GM11168 (cell line): ENCODE results near the gene TSSC4.

Experiments
- in situ Hi-C: fragments of 300-500 bp; cut with MboI; formaldehyde crosslinking; loops from one replicate; pipeline ENCODE4 v1.12.0; 2022; ENCODE audit warnings: low sequenced_read_pairs; ENCODE audit not compliant: unreplicated experiment

Gene TSSC4

DNA sequence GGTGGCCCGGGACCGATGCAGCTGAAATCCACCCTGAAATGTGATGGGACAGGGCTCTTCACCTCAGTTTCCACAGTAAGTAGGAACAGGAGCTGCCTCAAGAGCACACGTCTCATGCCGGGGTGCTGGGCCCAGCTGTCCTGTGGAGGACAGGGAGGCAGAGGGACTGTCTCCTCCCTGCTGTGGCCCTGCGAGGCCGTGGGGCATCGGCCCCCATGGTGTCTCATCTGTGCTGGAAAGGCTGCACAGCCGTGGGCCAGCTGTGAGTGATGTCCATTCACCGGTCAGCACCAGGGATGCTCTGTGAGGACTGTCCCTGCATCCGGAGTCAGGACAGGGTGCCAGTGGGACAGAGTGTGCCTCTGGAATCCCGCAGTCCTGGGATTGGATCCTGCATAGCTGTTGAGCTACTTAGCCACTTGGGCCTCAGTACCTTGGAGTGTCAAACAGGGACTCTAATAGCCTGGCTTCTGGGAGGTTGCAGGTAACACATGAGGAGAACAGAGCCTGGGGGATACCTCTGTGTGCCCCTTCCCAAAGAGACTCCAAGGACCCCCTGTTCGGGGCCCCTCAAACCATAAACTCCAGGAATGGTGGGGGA is 27.3 kb downstream of the TSSC4 start:
- in situ Hi-C loops = loop anchor here (5.0 to 10.0 kb wide), 2 partner anchors 99 to 467 kb away; no protein-coding TSS in a partner anchor

DNA sequence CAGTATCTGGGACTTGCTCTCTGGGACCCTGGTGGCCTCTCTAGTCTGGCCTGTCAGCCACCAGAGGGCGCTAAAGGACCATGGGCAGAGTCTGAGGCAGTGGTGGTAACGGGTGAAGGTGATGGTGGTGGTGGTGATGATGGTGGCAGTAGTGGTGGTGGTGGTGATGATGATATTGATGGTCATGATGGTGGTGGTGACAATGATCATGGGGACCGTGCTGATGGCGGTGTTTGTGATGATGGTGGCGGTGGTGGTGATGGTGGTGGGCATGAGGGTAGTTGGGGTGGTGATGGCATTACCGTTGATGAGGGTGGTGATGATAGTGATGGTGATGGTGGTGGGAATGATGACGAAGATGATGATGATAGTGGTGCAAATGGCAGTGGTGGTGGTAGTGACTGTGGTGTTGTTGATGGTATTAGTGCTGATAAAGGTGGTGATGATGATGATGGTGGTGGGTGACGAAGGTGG is 27.8 kb downstream of the TSSC4 start:
- in situ Hi-C loops = loop anchor here (5.0 to 10.0 kb wide), 2 partner anchors 99 to 466 kb away; no protein-coding TSS in a partner anchor

DNA sequence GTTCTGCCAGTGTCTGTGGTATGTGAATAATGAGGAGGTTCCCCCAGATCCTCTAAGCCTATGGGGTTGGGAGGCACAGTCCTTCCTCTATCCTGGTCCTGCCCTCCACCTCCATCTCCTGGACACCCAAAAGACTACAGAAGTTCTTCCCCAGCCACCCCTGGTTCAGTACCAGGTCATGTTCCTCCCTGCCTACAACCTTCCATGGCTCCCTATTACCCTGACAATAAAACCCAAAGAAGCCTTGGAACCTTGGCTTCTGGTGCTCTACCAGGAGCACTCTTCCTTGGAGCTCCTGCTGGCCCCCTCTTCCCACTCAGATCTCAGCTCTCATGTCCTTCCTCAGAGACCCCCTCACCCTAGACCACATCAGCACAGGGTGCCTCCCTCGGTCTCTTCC is 30.8 kb downstream of the TSSC4 start:
- in situ Hi-C loops = no loop called here

DNA sequence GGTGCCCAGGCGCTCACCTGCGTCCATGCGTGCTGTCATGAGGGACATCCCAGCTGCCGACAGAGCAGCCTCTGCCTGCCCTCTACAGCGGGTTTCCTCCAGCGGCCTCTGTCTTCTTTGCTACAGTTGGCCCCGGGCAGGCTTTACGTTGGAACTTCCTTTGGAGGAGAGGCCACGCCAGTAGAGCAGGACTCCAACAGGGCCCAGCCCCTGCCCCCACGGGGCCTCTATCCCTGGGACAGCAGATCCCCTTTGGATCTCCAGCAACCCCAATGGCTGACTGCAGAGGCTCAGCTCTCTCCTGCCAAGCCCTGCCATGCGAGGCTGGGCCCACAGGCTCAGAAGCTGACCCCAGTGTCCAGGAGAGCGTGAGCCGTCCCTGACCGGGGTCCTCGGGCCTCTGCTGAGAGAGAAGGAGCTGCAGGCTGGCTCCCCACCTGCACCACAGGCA is 31.6 kb downstream of the TSSC4 start:
- in situ Hi-C loops = no loop called here

DNA sequence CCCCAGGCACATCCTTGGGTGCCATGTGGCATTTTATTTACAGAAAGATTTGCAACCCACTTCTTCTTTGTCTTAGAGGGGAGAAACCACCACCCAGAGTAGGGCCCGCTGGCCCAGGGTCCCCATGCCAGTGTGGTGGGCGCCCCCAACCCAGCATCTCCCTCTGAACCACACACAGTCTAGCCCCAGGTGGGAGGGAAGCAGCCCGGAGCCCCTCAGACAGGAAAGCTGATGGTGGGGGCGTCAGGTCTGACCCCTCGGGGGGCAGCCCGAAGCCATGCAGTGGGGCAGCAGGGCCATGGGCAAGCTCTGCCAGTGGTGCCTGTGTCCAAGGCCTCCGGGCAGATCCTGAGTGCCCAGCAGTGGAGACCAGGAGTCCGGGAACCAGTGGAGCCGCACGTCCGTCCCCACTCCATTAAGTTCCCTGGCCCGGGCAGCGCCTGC is 32.1 kb downstream of the TSSC4 start:
- in situ Hi-C loops = no loop called here

DNA sequence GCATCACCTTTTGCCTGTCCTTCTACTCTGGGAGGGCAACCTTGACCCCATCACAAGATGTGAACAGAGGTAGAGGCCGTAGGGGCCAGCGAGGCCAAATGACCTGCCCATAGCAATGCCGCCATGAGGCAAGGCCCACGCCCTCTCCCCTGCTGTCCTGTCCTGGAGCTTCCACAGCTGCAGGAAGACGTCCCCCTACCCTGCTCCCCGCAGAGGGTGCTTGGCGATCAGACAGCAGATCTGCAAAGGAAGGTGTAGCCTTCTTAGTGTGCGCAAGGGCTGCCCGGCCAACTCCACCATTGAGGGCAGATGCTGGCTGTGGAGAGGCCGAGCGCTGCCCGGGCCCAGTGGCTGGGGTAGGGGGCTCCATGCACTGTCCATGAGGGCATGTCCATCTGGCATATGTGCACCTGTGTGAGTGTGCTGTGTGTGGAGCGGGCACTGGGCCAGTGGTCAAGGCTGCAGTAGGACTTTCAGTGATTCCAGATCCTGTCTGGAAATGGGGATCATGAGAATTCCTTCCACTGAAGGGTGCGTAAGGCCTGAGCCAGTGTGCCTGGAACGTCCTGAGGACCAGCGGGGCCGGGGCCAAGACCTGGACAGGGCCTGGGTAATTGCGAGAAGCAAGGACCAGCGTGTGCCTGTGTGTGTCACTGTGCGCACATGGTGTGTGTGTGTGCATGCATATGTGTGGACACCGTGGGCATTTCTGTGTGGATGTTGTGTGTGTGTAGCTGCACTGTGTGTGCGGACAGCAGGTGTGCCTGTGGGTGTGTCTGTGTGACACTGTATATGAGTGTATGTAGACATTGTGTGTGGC is 32.8 kb downstream of the TSSC4 start:
- in situ Hi-C loops = no loop called here

DNA sequence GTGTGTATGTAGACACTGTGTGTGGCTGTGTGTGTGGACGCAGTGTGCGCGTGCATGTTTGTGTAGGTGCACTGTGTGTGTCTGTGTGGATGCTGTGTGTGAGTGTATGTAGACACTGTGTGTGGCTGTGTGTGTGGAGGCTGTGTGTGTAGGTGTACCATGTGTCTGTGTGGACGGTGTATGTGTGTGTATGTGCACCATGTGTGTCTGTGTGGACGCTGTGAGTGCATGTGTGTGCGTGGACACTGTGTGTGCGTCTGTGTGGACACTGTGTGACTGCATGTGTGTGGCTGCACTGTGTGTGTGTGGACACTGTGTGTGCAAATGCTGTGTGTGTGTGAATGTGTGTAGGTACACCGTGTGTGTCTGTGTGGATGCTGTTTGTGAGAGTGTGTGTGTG is 33.5 kb downstream of the TSSC4 start:
- in situ Hi-C loops = no loop called here

DNA sequence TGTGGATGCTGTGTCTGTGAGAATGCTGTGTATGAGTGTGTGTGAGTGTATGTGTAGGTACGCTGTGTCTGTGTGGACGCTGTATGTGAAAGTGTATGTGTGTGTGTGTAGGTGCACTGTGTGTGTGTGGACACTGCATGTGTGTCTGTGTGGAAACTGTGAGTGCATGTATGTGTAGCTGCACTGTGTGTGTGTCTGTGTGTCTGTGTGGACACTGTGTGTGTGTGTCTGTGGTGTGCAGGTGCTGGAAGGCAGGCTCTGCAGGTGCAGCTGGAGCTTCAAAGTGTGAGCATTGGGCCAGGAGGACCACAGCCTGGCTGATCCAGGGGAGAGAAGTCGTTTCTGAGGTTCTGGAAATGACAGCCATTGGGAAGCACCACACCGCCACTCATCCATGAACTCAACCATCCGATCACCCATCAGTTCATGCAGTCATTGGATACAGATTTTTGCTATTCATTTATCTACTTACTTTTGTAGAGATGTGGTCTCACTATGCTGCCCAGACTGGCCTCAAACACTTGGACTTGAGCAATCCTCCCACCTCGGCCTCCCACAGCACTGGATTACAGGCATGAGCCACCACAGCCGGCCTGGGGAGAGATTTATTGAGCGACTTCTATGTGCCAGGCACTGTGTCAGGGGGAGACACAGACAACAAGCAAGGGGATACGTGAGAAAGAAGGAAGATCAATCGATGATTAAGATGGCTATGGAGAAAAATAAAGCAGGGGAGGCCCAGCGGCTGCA is 34.1 kb downstream of the TSSC4 start:
- in situ Hi-C loops = loop anchor here (5.0 kb wide), 1 partner anchor 443 kb away; no protein-coding TSS in a partner anchor

DNA sequence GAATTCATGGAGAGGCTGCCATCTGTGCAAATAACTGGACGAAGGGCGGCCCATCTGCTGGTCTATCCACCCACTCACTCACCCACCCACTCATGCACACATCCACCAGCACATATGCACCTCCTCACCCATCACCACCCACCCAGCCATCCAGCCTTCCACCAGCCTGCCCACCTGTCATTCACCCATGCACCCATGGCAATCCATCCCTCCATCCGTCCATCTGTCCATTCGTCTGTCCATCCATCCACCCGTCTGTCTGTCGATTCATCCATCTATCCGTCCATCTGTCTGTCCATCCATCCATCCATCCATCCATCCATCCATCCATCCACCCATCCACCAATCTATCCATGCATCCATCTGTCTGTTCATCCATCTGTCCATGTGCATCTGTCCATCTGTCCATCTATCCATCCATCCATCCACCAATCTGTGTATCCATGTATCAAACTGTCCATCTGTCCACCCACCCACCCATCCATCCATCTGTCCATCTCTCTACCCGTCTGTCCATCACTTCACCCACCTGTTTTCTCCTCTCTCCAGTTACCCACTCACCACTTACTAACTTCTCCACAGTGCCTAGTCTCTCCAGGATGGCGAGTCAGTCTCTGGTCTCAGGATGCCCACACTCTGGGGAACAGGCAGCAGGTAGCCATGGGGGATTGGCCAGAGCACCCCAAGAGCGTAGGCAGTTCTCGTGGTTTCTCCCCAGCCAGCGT is 34.9 kb downstream of the TSSC4 start:
- in situ Hi-C loops = loop anchor here (5.0 kb wide), 1 partner anchor 442 kb away; no protein-coding TSS in a partner anchor

DNA sequence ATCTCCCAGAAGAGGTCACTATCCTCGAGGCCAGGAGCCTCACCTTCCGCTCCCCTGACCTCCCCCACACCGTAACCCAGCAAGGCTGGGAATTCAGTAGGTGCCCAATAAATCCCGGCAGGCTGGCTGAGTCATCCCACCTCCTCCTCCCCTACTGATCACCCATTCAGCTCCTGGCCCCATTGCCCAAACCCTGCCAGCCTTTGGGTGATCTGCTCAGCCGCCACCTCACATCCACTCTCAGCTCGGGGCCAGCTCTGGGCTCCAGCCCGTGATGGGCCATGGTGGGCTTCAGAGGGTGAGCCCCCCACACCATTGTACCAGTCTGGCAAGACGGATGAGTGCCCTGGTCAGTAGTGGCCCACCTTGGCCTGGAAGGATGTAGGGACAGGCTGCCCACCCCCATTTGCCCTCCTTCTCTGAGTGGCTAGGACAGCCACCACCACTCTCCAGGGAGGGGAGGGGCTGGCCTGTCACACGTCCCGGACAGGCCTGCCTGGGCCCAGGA is 35.5 kb downstream of the TSSC4 start:
- in situ Hi-C loops = loop anchor here (5.0 kb wide), 1 partner anchor 441 kb away; no protein-coding TSS in a partner anchor

DNA sequence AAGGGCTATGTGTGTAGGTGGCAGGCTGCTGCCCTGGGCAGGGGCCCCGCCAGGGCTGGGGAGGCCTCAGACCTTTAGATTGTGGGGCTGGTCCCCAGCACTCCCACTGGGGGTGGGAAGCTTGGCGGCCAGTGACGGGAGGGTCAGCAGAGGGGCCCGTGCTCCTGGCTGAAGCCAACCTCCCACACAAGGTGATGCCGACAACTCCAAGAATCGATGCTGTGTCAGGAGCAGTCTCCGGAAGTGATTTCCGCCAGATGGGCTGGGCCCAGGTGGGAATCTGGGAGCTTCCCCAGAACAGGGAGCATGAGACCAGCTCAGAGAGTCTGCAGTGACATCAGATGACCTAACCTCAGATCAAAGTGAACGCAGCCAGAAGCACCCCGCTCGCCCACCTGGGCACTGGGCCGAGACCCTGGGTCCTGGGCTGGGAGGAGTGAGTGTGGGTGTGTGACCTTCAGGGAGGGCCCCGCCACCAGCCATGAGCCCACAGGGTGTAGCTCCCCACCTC is 36.0 kb downstream of the TSSC4 start:
- in situ Hi-C loops = loop anchor here (5.0 kb wide), 1 partner anchor 441 kb away; no protein-coding TSS in a partner anchor

DNA sequence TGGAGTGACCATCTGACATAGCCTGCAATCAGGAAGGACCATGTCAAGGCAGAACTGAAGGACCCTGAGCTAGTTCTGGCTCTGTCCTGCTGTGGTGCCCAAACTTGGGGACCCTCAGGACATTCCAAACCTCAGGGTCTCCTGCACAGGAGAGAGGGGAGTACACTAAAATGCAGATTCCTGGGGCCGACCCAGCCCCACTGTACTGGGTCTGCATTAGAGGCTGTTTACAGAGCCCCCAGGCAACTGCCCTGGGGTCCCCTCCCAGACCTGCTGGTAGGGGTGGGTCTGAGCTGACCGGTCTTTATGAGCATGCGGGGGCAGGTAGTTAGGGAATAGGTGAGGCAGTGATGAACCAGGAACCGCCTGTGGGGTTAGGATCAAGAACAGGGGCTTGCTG is 37.0 kb downstream of the TSSC4 start:
- in situ Hi-C loops = loop anchor here (5.0 kb wide), 1 partner anchor 440 kb away; no protein-coding TSS in a partner anchor

DNA sequence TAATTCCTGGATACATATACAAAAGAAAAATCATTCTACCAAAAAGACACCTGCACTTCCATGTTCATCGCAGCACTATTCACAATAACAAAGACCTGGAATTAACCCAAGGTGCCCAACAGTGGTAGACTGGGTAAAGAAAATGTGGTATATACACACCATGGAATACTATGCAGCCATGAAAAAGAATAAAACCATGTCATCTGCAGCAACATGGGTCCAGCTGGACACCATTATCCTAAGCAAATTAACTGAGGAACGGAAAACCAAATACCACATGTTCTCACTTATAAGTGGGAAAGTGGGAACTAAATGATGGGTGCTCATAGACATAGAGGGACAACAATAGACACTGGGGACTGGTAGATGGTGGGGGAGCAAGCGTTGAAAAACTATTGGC is 39.3 kb downstream of the TSSC4 start:
- in situ Hi-C loops = loop anchor here (5.0 kb wide), 1 partner anchor 437 kb away; no protein-coding TSS in a partner anchor

DNA sequence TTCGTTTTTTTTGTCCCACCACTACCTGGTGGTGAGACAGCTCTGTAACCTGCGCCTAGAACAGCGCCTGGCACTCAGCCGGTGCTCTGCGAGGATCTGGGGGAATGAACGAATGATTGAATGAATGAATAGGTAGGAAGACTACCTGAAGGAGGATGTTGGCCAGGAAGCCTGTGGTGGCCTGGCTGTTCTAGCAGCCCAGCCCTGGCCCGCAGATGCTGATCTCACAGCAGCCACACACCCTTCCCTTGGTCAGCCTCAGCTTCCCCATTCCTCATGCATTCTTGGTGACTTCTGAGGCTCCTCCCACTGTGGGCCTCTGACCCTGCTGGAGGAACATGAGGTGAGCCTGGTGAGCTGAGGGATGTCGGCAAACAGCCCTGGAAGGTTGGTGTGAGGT is 40.1 kb downstream of the TSSC4 start:
- in situ Hi-C loops = no loop called here

DNA sequence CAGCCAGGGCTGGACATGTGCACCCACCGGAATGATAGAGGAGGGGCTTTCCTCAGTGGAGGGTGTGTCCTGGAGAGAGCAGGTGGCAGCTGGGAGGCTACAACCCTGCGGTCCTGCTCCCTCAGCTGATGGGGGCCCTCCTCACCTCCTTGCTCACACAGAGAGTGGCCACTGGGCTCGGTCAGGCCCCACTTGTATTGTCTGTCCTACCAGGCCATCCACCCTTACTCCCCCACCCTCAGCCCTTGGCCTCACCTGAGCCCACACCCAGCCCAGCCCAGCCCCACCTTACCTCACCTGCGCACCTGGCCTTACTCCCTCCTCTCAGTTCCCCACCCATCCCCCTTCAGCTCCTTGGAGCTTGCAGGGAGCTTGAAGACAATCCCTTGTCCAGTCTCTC is 40.6 kb downstream of the TSSC4 start:
- in situ Hi-C loops = no loop called here

DNA sequence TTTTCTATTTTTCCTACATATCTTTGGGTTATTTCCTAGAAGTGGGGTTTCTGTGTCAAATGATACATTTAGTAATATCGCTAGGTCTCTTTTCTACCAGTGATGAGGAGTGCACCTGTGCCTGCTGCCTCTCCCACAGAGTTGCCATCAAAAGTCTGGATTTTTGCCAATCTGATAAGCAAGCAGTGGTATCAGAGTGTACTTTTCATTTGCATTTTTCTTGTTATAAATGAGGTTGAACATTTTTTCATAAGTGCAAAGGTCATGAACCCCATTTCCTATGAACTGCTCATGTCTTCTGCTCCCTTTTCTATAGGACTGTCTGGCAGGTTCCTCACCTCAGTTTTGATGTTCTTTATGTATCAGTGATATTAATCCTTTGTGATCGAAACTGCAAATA is 42.0 kb downstream of the TSSC4 start:
- in situ Hi-C loops = no loop called here

DNA sequence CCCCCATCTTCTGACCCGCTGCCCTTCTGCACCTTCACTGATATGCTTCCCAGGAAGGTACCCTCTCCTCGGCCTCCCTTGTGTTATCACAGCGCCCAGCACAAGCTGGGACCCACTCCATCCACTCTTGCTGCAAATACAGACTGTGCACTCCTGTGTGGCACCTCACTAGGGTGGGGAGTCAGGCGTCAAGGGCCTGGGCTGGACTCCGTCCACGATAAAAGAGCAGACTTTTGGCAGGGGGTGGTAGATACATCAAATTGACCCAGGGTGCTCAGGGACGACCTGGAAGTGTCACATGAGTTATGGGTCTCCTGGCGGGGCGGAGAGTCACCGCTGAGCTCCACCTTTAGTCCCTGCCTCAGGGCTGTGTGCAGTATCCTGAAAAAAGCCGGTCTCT is 42.9 kb downstream of the TSSC4 start:
- in situ Hi-C loops = no loop called here

DNA sequence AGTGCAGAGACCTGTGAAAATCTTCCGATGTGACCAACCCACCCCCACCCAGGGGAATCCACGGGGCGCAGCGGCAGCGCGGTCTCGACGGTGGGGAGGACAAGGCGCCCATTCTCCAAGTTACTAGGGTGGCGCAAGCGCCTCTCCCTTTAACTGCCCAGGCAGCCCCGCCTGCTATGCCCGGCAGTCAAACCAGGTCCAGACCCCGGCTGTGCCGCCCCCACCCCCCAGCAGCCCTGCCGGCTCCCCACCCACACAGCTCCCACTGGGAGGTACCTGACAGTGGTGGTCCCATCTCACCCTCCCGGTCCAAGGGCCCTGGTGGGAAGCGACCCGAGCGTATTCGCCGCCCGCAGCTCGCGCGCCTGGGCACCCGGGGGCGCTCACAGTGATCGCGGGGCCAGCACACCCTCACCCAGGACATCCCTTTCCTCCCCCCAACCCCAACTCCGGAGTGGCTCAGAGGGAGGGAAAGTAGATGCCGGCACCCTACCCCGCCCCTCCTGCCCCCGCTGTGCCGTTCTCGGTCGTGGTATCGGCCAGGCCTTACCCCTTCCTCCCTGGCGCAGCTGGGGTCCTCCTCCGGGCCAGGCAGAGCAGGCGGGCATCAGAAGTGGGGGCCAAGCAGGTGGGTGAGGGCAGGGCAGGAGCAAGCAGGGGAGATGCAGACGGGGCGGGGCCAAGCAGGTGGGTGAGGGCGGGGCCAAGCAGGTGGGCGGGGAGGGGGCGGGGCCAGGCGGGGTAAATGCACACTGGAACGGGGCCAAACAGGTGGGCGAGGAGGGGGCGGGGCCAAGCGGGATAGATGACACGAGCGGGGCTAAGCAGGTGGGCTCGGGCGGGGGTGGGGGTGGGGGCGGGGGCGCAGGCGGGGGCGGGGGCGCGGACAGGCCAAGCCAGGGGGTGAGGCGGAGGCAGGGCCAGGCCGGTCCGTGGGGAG is 43.6 kb downstream of the TSSC4 start, which contains the start of gene TRPM5:
TSS of gene TRPM5 (minus strand) at position 634 of the 940 bp plus-strand sequence. CDS start 21,478 bp downstream, outside the sequence.
- in situ Hi-C loops = no loop called here
